ENCODE data around the gene BEGAIN.

BEGAIN gene

GRCh38 chr14:100567877-100568163, 19.4 kb downstream of the BEGAIN start:
- no peak for DNase-seq (ENCODE audit: low read depth in 2 of 2)

GRCh38 chr14:100567009-100567876, 20.0 kb downstream of the BEGAIN start:
- DNase-seq (ENCODE audit: low read depth in 2 of 2): no peak

- DNase-seq (ENCODE audit: low read depth in 2 of 2): no peak
These were observed 20.6 kb downstream of the BEGAIN start for GRCh38 chr14:100566586-100566985.

GRCh38 chr14:100566119-100566518, 21.1 kb downstream of the BEGAIN start:
- no peak for DNase-seq (ENCODE audit: low read depth in 2 of 2)

- DNase-seq (ENCODE audit: low read depth in 2 of 2): no peak
These were observed 21.6 kb downstream of the BEGAIN start for GRCh38 chr14:100565650-100566049.

- no peak for DNase-seq (ENCODE audit: low read depth in 2 of 2)
These were observed 22.7 kb downstream of the BEGAIN start for GRCh38 chr14:100564512-100564911.

- DNase-seq (ENCODE audit: low read depth in 2 of 2): no peak
These were observed 24.5 kb downstream of the BEGAIN start for GRCh38 chr14:100562751-100563150.

GRCh38 chr14:100561005-100561404, 26.2 kb downstream of the BEGAIN start:
- DNase-seq (ENCODE audit: low read depth in 2 of 2): no peak

- DNase-seq (ENCODE audit: low read depth in 2 of 2): no peak
These were observed 26.7 kb downstream of the BEGAIN start for GRCh38 chr14:100560471-100560870.

- no peak for DNase-seq (ENCODE audit: low read depth in 2 of 2)
These were observed 27.8 kb downstream of the BEGAIN start for GRCh38 chr14:100559455-100559854.

GRCh38 chr14:100558966-100559365, 28.3 kb downstream of the BEGAIN start:
- DNase-seq (ENCODE audit: low read depth in 2 of 2): no peak

GRCh38 chr14:100558226-100558625, 29.0 kb downstream of the BEGAIN start:
- no peak for DNase-seq (ENCODE audit: low read depth in 2 of 2)

GRCh38 chr14:100557658-100558057, 29.6 kb downstream of the BEGAIN start:
- DNase-seq (ENCODE audit: low read depth in 2 of 2): no peak

- DNase-seq (ENCODE audit: low read depth in 2 of 2): no peak
These were observed 30.2 kb downstream of the BEGAIN start for GRCh38 chr14:100556936-100557505.

- no peak for DNase-seq (ENCODE audit: low read depth in 2 of 2)
These were observed 31.1 kb downstream of the BEGAIN start for GRCh38 chr14:100556140-100556475.

- no peak for DNase-seq (ENCODE audit: low read depth in 2 of 2)
These were observed 31.6 kb downstream of the BEGAIN start for GRCh38 chr14:100555436-100556139.

GRCh38 chr14:100554696-100555320, 32.4 kb downstream of the BEGAIN start:
- DNase-seq (ENCODE audit: low read depth in 2 of 2): no peak

- no peak for DNase-seq (ENCODE audit: low read depth in 2 of 2)
These were observed 33.0 kb downstream of the BEGAIN start for GRCh38 chr14:100554082-100554677.

- no peak for DNase-seq (ENCODE audit: low read depth in 2 of 2)
These were observed 33.7 kb downstream of the BEGAIN start for GRCh38 chr14:100553471-100553870.

GRCh38 chr14:100552524-100553125, 34.6 kb downstream of the BEGAIN start:
- no peak for DNase-seq (ENCODE audit: low read depth in 2 of 2)

- no peak for DNase-seq (ENCODE audit: low read depth in 2 of 2)
These were observed 36.2 kb downstream of the BEGAIN start for GRCh38 chr14:100551056-100551455.

Measured in stimulated activated CD8-positive, alpha-beta memory T cell treated with anti-CD3 and anti-CD28 coated beads, Interleukin-7, amount 100 ng/mL, for 1 hour (primary cell).